Natural killer cell (primary cell): ENCODE results near the gene CRABP2. TPM values are rescaled to one million over a fixed set of nuclear protein-coding genes. Genes with fewer than 3 reads are reported as not detected.

Experiments used
- ATAC-seq, 3 donors: fragments of 150-1000 bp in 2 of 3; fragments of 200-7000 bp in 1 of 3; cut with Tn5 transposase; 1 replicate in 1 of 3; 2 replicates in 2 of 3; pipeline ENCODE4 v1.10.0; 2021; ENCODE audit warnings: mild to moderate bottlenecking in 2 of 3, moderate library complexity in 2 of 3
- DNase-seq, 2 donors: peaks; one replicate each; pipeline versions ENCODE4 v3.0.0 to v3.0.0-alpha.2; 2013 to 2021; ENCODE audit warnings: mixed read lengths in 1 of 2
- H3K27ac ChIP-seq: one replicate; pipeline ENCODE4 v1.5.1; 2013; ENCODE audit warnings: mild to moderate bottlenecking, low read length
- H3K27me3 ChIP-seq: one replicate; pipeline ENCODE4 v1.6.1; 2013; ENCODE audit warnings: low read length; ENCODE audit not compliant: control insufficient read depth, insufficient read depth
- H3K36me3 ChIP-seq: one replicate; pipeline ENCODE4 v1.6.1; 2013; ENCODE audit warnings: low read length; ENCODE audit not compliant: control insufficient read depth, insufficient read depth
- H3K4me1 ChIP-seq: one replicate; pipeline ENCODE4 v1.6.1; 2013; ENCODE audit warnings: low read length; ENCODE audit not compliant: control insufficient read depth, insufficient read depth
- H3K4me3 ChIP-seq: one replicate; pipeline ENCODE4 v1.5.1; 2013; ENCODE audit warnings: low read length
- H3K9me3 ChIP-seq: one replicate; pipeline ENCODE4 v1.6.1; 2013; ENCODE audit warnings: low read length; ENCODE audit not compliant: control insufficient read depth, insufficient read depth
- H3K27ac Mint-ChIP-seq, 2 donors: one replicate each; pipeline ENCODE4 v1.8.0; 2022; ENCODE audit warnings: mild to moderate bottlenecking in 2 of 2, mixed read lengths in 2 of 2, moderate library complexity in 1 of 2
- H3K27me3 Mint-ChIP-seq, 2 donors: one replicate each; pipeline ENCODE4 v1.8.0; 2022; ENCODE audit warnings: low read depth in 2 of 2, mixed read lengths in 2 of 2
- H3K36me3 Mint-ChIP-seq: one replicate; pipeline ENCODE4 v1.8.0; 2022; ENCODE audit warnings: mixed read lengths
- H3K4me1 Mint-ChIP-seq, 2 donors: one replicate each; pipeline ENCODE4 v1.8.0; 2022; ENCODE audit warnings: mixed read lengths in 2 of 2
- H3K4me3 Mint-ChIP-seq: one replicate; pipeline ENCODE4 v1.8.0; 2022; ENCODE audit warnings: mild to moderate bottlenecking, moderate library complexity, mixed read lengths
- H3K9me3 Mint-ChIP-seq, 2 donors: one replicate each; pipeline ENCODE4 v1.8.0; 2022; ENCODE audit warnings: mixed read lengths in 2 of 2
- CTCF ChIP-seq: fragments of 200-600 bp; IDR thresholded peaks from one replicate; pipeline ENCODE4 v1.8.0; 2022; ENCODE audit warnings: antibody characterized with exemption
- WGBS: methylation state at CpG from one replicate; pipeline ENCODE4 v1.1.7; 2013; ENCODE audit warnings: missing lambda C conversion rate; ENCODE audit not compliant: insufficient coverage; 5-methylcytosine and 5-hydroxymethylcytosine counted together
- intact Hi-C: fragments of 100-400 bp; cut with micrococcal nuclease; formaldehyde crosslinking; loops from one replicate; pipeline ENCODE4 v1.14.2; 2022
- total RNA-seq, 4 donors: library from RNA; stranded (reverse); fragments of 120-200 nt in 1 of 4; gene quantifications; one replicate each; pipeline versions ENCODE4 v1.2.3 to v1.2.4, GENCODE V29; 2013 to 2022

CRABP2 gene
- total RNA-seq, 3 donors from 2014 or later (not counting 1 experiment from before 2014, with no cell fraction given), result 3.0 to 3.8 (median 3.0) TPM

GRCh38 chr1:156726549-156727226, 21.3 kb upstream of the CRABP2 start:
- H3K36me3 Mint-ChIP-seq, result peaks cover 8% of the 10 kb centered on the region
- Histone ChIP-seq H3K4me1 (peaks cover 45% of the 10 kb centered on the region), H3K27me3 (no peaks in the 10 kb centered on the region), H3K9me3 (no peaks in the 10 kb centered on the region), H3K4me3 (no peak overlapping the region), H3K36me3 (peaks cover 28% of the 10 kb centered on the region), H3K27ac (no peak overlapping the region)
- H3K4me3 Mint-ChIP-seq, result no peak overlapping the region
- ATAC-seq, result no peak
- H3K27me3 Mint-ChIP-seq, result no peaks in the 10 kb centered on the region
- TF ChIP-seq CTCF, result no peak
- peaks cover 22 to 31% of the 10 kb centered on the region in 2 donors for H3K4me1 Mint-ChIP-seq
- 64% methylated on average over 14 of the region's 15 CpGs for WGBS
- no peak overlapping the region for H3K27ac Mint-ChIP-seq
- H3K9me3 Mint-ChIP-seq, result no peaks in the 10 kb centered on the region
- intact Hi-C loops, result loop anchor here (1.0 to 5.0 kb wide), 2 partner anchors 164 to 444 kb away; partner anchors contain the start of genes SMG5 and TMEM79
- peak in 1 of 2 donors; percentile 77 for DNase-seq

- H3K27ac ChIP-seq, result no peak overlapping the region
Measured at GRCh38 chr1:156725683-156726280, 20.4 kb upstream of the CRABP2 start.

GRCh38 chr1:156721535-156721934, 16.2 kb upstream of the CRABP2 start:
- ATAC-seq (no peak), DNase-seq (no peak)
- Mint-ChIP-seq H3K9me3 (no peaks in the 10 kb centered on the region), H3K4me1 (peaks cover 20 to 21% of the 10 kb centered on the region in 2 donors), H3K36me3 (peaks cover 14% of the 10 kb centered on the region), H3K4me3 (no peak overlapping the region), H3K27me3 (no peaks in the 10 kb centered on the region), H3K27ac (no peak overlapping the region)
- TF ChIP-seq CTCF, result no peak
- H3K9me3 ChIP-seq, result no peaks in the 10 kb centered on the region
- intact Hi-C loops, result no loop called here
- 82% methylated on average over 4 of the region's 4 CpGs for WGBS
- no peaks in the 10 kb centered on the region for H3K27me3 ChIP-seq
- H3K27ac ChIP-seq, result no peak overlapping the region
- peaks cover 21% of the 10 kb centered on the region for H3K4me1 ChIP-seq
- peaks cover 37% of the 10 kb centered on the region for H3K36me3 ChIP-seq
- H3K4me3 ChIP-seq, result no peak overlapping the region

More at GRCh38 chr1:156725683-156726280, 20.4 kb upstream of the CRABP2 start:
- H3K9me3 Mint-ChIP-seq, result no peaks in the 10 kb centered on the region
- ATAC-seq, result peak; percentile 17 to 47 (median 18)
- Histone ChIP-seq H3K27me3 (no peaks in the 10 kb centered on the region), H3K36me3 (peaks cover 37% of the 10 kb centered on the region), H3K9me3 (no peaks in the 10 kb centered on the region), H3K4me3 (peak overlapping the region; percentile 19), H3K4me1 (peaks cover 45% of the 10 kb centered on the region)
- 15% methylated on average over 18 of the region's 18 CpGs for WGBS
- intact Hi-C loops, result loop anchor here (1.0 to 5.0 kb wide), 4 partner anchors 36 to 443 kb away; partner anchors contain the start of genes SMG5 and TMEM79
- no peaks in the 10 kb centered on the region for H3K27me3 Mint-ChIP-seq
- H3K36me3 Mint-ChIP-seq, result peaks cover 8% of the 10 kb centered on the region
- H3K4me3 Mint-ChIP-seq, result no peak overlapping the region
- no peak overlapping the region for H3K27ac Mint-ChIP-seq
- TF ChIP-seq CTCF, result peak; percentile 93
- DNase-seq, result peak; percentile 80 to 91
- H3K4me1 Mint-ChIP-seq, result peaks cover 22 to 31% of the 10 kb centered on the region in 2 donors
